ENCODE measurements around the gene TMEM200B.

TMEM200B gene

GRCh38 chr1:29100487-29100886, 23.2 kb downstream of the TMEM200B start:
- no peak overlapping the region for H3K4me2 ChIP-seq (ENCODE audit: low read depth, low read length)
- no peaks in the 10 kb centered on the region for H3K9me2 ChIP-seq (replicated peaks; ENCODE audit: insufficient read depth, low read length)
- H3K27me3 ChIP-seq (replicated peaks; ENCODE audit: insufficient read depth, low read length), result no peaks in the 10 kb centered on the region
- H3K9me3 ChIP-seq (replicated peaks; ENCODE audit: insufficient read depth, low read length), result no peaks in the 10 kb centered on the region
- H4K20me1 ChIP-seq (ENCODE audit: insufficient read depth, low read length), result no peaks in the 10 kb centered on the region
- no peaks in the 10 kb centered on the region; the same call in 1 of the 2 replicates for H3K36me3 ChIP-seq (replicated peaks; ENCODE audit: insufficient read depth, low read length)
- H2AFZ ChIP-seq (ENCODE audit: low read length), result no peak overlapping the region
- no peaks in the 10 kb centered on the region for H3K79me2 ChIP-seq (ENCODE audit: low read length)
- H3K4me1 ChIP-seq (ENCODE audit: low read length), result no peaks in the 10 kb centered on the region
- H3F3A ChIP-seq (ENCODE audit: insufficient read depth, low read length), result no peaks in the 10 kb centered on the region
- no peak overlapping the region for H3K27ac ChIP-seq (ENCODE audit: low read length)
- no peak for TF ChIP-seq EZH2phosphoT487 (IDR thresholded peaks at IDR 0.05; ENCODE audit: low read length)
- no peak for TF ChIP-seq CTCF (IDR thresholded peaks at IDR 0.05; ENCODE audit: low read length)
- TF ChIP-seq EZH2 (optimal IDR thresholded peaks at IDR 0.05; ENCODE audit: low read depth, low read length), result no peak
- H3K4me3 ChIP-seq (ENCODE audit: low read length), result no peak overlapping the region
- no peak for DNase-seq
- no peak overlapping the region for H3K9ac ChIP-seq (ENCODE audit: low read length)

- TF ChIP-seq CTCF (IDR thresholded peaks at IDR 0.05; ENCODE audit: low read length) (no peak), EZH2phosphoT487 (IDR thresholded peaks at IDR 0.05; ENCODE audit: low read length) (no peak), EZH2 (optimal IDR thresholded peaks at IDR 0.05; ENCODE audit: low read depth, low read length) (no peak)
- H3K9me3 ChIP-seq (replicated peaks; ENCODE audit: insufficient read depth, low read length), result no peaks in the 10 kb centered on the region
- H3F3A ChIP-seq (ENCODE audit: insufficient read depth, low read length), result no peaks in the 10 kb centered on the region
- H3K27me3 ChIP-seq (replicated peaks; ENCODE audit: insufficient read depth, low read length), result no peaks in the 10 kb centered on the region
- H3K4me3 ChIP-seq (ENCODE audit: low read length), result no peak overlapping the region
- H3K4me1 ChIP-seq (ENCODE audit: low read length), result no peaks in the 10 kb centered on the region
- H3K27ac ChIP-seq (ENCODE audit: low read length), result no peak overlapping the region
- DNase-seq, result no peak
- no peak overlapping the region for H2AFZ ChIP-seq (ENCODE audit: low read length)
- no peaks in the 10 kb centered on the region for H3K79me2 ChIP-seq (ENCODE audit: low read length)
- H3K36me3 ChIP-seq (replicated peaks; ENCODE audit: insufficient read depth, low read length), result no peaks in the 10 kb centered on the region; the same call in 1 of the 2 replicates
- no peaks in the 10 kb centered on the region for H4K20me1 ChIP-seq (ENCODE audit: insufficient read depth, low read length)
- H3K9ac ChIP-seq (ENCODE audit: low read length), result no peak overlapping the region
- no peak overlapping the region for H3K4me2 ChIP-seq (ENCODE audit: low read depth, low read length)
- H3K9me2 ChIP-seq (replicated peaks; ENCODE audit: insufficient read depth, low read length), result no peaks in the 10 kb centered on the region
Measured at GRCh38 chr1:29099286-29099685, 24.4 kb downstream of the TMEM200B start.

GRCh38 chr1:29096231-29096886, 27.3 kb downstream of the TMEM200B start:
- Histone ChIP-seq H3K27me3 (replicated peaks; ENCODE audit: insufficient read depth, low read length) (no peaks in the 10 kb centered on the region), H3K79me2 (ENCODE audit: low read length) (no peaks in the 10 kb centered on the region), H3K9me2 (replicated peaks; ENCODE audit: insufficient read depth, low read length) (no peaks in the 10 kb centered on the region), H3K4me1 (ENCODE audit: low read length) (no peaks in the 10 kb centered on the region), H2AFZ (ENCODE audit: low read length) (no peak overlapping the region), H3K9me3 (replicated peaks; ENCODE audit: insufficient read depth, low read length) (no peaks in the 10 kb centered on the region), H3K27ac (ENCODE audit: low read length) (no peak overlapping the region), H3K4me3 (ENCODE audit: low read length) (no peak overlapping the region), H3K36me3 (replicated peaks; ENCODE audit: insufficient read depth, low read length) (no peaks in the 10 kb centered on the region; the same call in 1 of the 2 replicates), H4K20me1 (ENCODE audit: insufficient read depth, low read length) (no peaks in the 10 kb centered on the region), H3K4me2 (ENCODE audit: low read depth, low read length) (no peak overlapping the region), H3F3A (ENCODE audit: insufficient read depth, low read length) (no peaks in the 10 kb centered on the region), H3K9ac (ENCODE audit: low read length) (no peak overlapping the region)
- no peak for DNase-seq
- TF ChIP-seq CTCF (IDR thresholded peaks at IDR 0.05; ENCODE audit: low read length), result no peak
- no peak for TF ChIP-seq EZH2 (optimal IDR thresholded peaks at IDR 0.05; ENCODE audit: low read depth, low read length)
- TF ChIP-seq EZH2phosphoT487 (IDR thresholded peaks at IDR 0.05; ENCODE audit: low read length), result no peak
